GM18858 (cell line): Measurements from ENCODE around the gene AHNAK.
"Not testable (repeated sequence)": the region's sequence is repeated elsewhere in the genome, so short reads cannot be mapped to it uniquely, and the experiment has no call there.

Experiments used
- ATAC-seq: cut with Tn5 transposase; IDR thresholded peaks from one replicate; pipeline ENCODE4 v1.9.1; 2021; ENCODE audit not compliant: unreplicated experiment

The AHNAK gene

GRCh38 chr11:62466444-62466843, 80.2 kb downstream of the AHNAK start:
- no peak for ATAC-seq

GRCh38 chr11:62464655-62465054, 82.0 kb downstream of the AHNAK start:
- no peak for ATAC-seq

- no peak for ATAC-seq
Measured at GRCh38 chr11:62463121-62463542, 83.5 kb downstream of the AHNAK start.

GRCh38 chr11:62462508-62462892, 84.1 kb downstream of the AHNAK start:
- no peak for ATAC-seq

GRCh38 chr11:62461740-62462507, 84.7 kb downstream of the AHNAK start:
- ATAC-seq: no peak

- no peak for ATAC-seq
Measured at GRCh38 chr11:62459080-62459479, 87.5 kb downstream of the AHNAK start.

GRCh38 chr11:62458212-62459002, 88.2 kb downstream of the AHNAK start:
- no peak for ATAC-seq

GRCh38 chr11:62457478-62457877, 89.1 kb downstream of the AHNAK start:
- ATAC-seq: no peak

GRCh38 chr11:62456630-62457029, 90.0 kb downstream of the AHNAK start:
- ATAC-seq: no peak

GRCh38 chr11:62452839-62453468, 93.7 kb downstream of the AHNAK start:
- ATAC-seq: no peak

GRCh38 chr11:62452261-62452660, 94.3 kb downstream of the AHNAK start:
- ATAC-seq: no peak

- no peak for ATAC-seq
Measured at GRCh38 chr11:62451241-62451621, 95.4 kb downstream of the AHNAK start.

- ATAC-seq: no peak
Measured at GRCh38 chr11:62450543-62451240, 95.9 kb downstream of the AHNAK start.

- not testable (repeated sequence) for ATAC-seq
Measured at GRCh38 chr11:62449912-62450311, 96.7 kb downstream of the AHNAK start.

GRCh38 chr11:62449451-62449851, 97.2 kb downstream of the AHNAK start:
- no peak for ATAC-seq

- no peak for ATAC-seq
Measured at GRCh38 chr11:62446091-62446490, 100.5 kb downstream of the AHNAK start.

- no peak for ATAC-seq
Measured at GRCh38 chr11:62445314-62445740, 101.3 kb downstream of the AHNAK start.

GRCh38 chr11:62444835-62445234, 101.8 kb downstream of the AHNAK start:
- no peak for ATAC-seq

- ATAC-seq: no peak
Measured at GRCh38 chr11:62444236-62444833, 102.3 kb downstream of the AHNAK start.

- ATAC-seq: no peak
Measured at GRCh38 chr11:62443390-62444235, 103.0 kb downstream of the AHNAK start.
